Prostate gland (tissue), 2 donors: ENCODE measurements around the gene SCFD2.

Source experiments
- CTCF ChIP-seq, 4 experiments: fragments of 200-600 bp in 2 of 4; fragments of 450-650 bp in 2 of 4; sonication (generic) in 2 of 4; IDR thresholded peaks; 1 replicate in 3 of 4; 2 replicates in 1 of 4; pipeline ENCODE4 v1.5.1; 2016 to 2019; ENCODE audit warnings: antibody characterized with exemption in 4 of 4, mild to moderate bottlenecking in 2 of 4, moderate library complexity in 2 of 4
- POLR2A ChIP-seq: fragments of 450-650 bp; IDR thresholded peaks from one replicate; pipeline ENCODE4 v1.6.1; 2016; ENCODE audit warnings: antibody characterized with exemption, mild to moderate bottlenecking
- POLR2AphosphoS5 ChIP-seq: sonication (generic); formaldehyde crosslinking; IDR thresholded peaks from one replicate; pipeline ENCODE4 v1.6.1; 2017; ENCODE audit warnings: antibody characterized with exemption

GRCh38 chr4:52959541-52959940, 406.3 kb downstream of the SCFD2 start:
- TF ChIP-seq CTCF (IDR thresholded peaks at IDR 0.05) (no peak), POLR2A (no peak), POLR2AphosphoS5 (no peak)
